Trophoblast cell (in vitro differentiated cells and primary cell): ENCODE data around the gene TFCP2L1. TPM values are rescaled to one million over a fixed set of nuclear protein-coding genes. Genes with fewer than 3 reads are reported as not detected.
A peak's percentile ranks its signal among the peaks of the same experiment; 100 is the strongest.
"Not testable (repeated sequence)": the region's sequence is repeated elsewhere in the genome, so short reads cannot be mapped to it uniquely, and the experiment has no call there.

Experiments
- DNase-seq, 2 donors: peaks; one replicate each; pipeline ENCODE4 v3.0.0-alpha.2; 2016
- H2AFZ ChIP-seq: 2 replicates; pipeline ENCODE4 v1.6.1; 2013; ENCODE audit warnings: low read length, moderate library complexity, mild to moderate bottlenecking; ENCODE audit not compliant: insufficient read depth, poor library complexity
- H2AK5ac ChIP-seq: 2 replicates; pipeline ENCODE4 v1.6.1; 2013; ENCODE audit warnings: mild to moderate bottlenecking, low read length
- H2BK120ac ChIP-seq: 2 replicates; pipeline ENCODE4 v1.6.1; 2013; ENCODE audit warnings: low read length, mild to moderate bottlenecking, moderate library complexity; ENCODE audit not compliant: insufficient read depth, poor library complexity
- H2BK12ac ChIP-seq: 2 replicates; pipeline ENCODE4 v1.6.1; 2013; ENCODE audit warnings: mild to moderate bottlenecking, low read length, moderate library complexity
- H2BK5ac ChIP-seq: 2 replicates; pipeline ENCODE4 v1.6.1; 2013; ENCODE audit warnings: low read length, low read depth, moderate library complexity, mild to moderate bottlenecking; ENCODE audit not compliant: poor library complexity
- H3K14ac ChIP-seq: 2 replicates; pipeline ENCODE4 v1.6.1; 2013; ENCODE audit warnings: mild to moderate bottlenecking, low read length
- H3K18ac ChIP-seq: 2 replicates; pipeline ENCODE4 v1.6.1; 2013; ENCODE audit warnings: mild to moderate bottlenecking, low read length
- H3K23ac ChIP-seq: 2 replicates; pipeline ENCODE4 v1.6.1; 2013; ENCODE audit warnings: low read length
- H3K27ac ChIP-seq: 2 replicates; pipeline ENCODE4 v1.5.1; 2013; ENCODE audit warnings: low read depth, mild to moderate bottlenecking, inconsistent platforms, low read length, moderate library complexity
- H3K27me3 ChIP-seq: 2 replicates; pipeline ENCODE4 v1.6.1; 2013; ENCODE audit warnings: inconsistent platforms, mild to moderate bottlenecking, low read length, moderate library complexity; ENCODE audit not compliant: insufficient read depth
- H3K36me3 ChIP-seq, 2 experiments: 1 replicate in 1 of 2; 2 replicates in 1 of 2; pipeline ENCODE4 v1.6.1; 2013; ENCODE audit warnings: low read length in 2 of 2, mild to moderate bottlenecking in 2 of 2, moderate library complexity in 1 of 2; ENCODE audit not compliant: insufficient read depth in 2 of 2, control insufficient read depth in 1 of 2
- H3K4ac ChIP-seq: 2 replicates; pipeline ENCODE4 v1.6.1; 2013; ENCODE audit warnings: low read depth, mild to moderate bottlenecking, low read length, moderate library complexity
- H3K4me1 ChIP-seq, 2 experiments: 1 replicate in 1 of 2; 2 replicates in 1 of 2; pipeline ENCODE4 v1.6.1; 2013; ENCODE audit warnings: low read length in 2 of 2, mild to moderate bottlenecking in 2 of 2, moderate library complexity in 1 of 2; ENCODE audit not compliant: insufficient read depth in 2 of 2, control insufficient read depth in 1 of 2
- H3K4me2 ChIP-seq: 2 replicates; pipeline ENCODE4 v1.6.1; 2013; ENCODE audit warnings: inconsistent platforms, mild to moderate bottlenecking, low read length, moderate library complexity
- H3K4me3 ChIP-seq: 2 replicates; pipeline ENCODE4 v1.5.1; 2013; ENCODE audit warnings: mild to moderate bottlenecking, low read depth, low read length, inconsistent platforms
- H3K79me1 ChIP-seq: one replicate; pipeline ENCODE4 v1.6.1; 2013; ENCODE audit warnings: low read length
- H3K79me2 ChIP-seq: 2 replicates; pipeline ENCODE4 v1.6.1; 2013; ENCODE audit warnings: low read length, mild to moderate bottlenecking; ENCODE audit not compliant: control insufficient read depth, insufficient read depth, poor library complexity
- H3K9ac ChIP-seq: 2 replicates; pipeline ENCODE4 v1.6.1; 2013; ENCODE audit warnings: mild to moderate bottlenecking, low read length
- H3K9me3 ChIP-seq: 2 replicates; pipeline ENCODE4 v1.6.1; 2013; ENCODE audit warnings: low read depth, mild to moderate bottlenecking, control low read depth, inconsistent platforms, low read length; ENCODE audit not compliant: insufficient read depth
- H4K12ac ChIP-seq: 2 replicates; pipeline ENCODE4 v1.6.1; 2013; ENCODE audit warnings: low read depth, mild to moderate bottlenecking, low read length, moderate library complexity
- H4K8ac ChIP-seq: 2 replicates; pipeline ENCODE4 v1.6.1; 2013; ENCODE audit warnings: low read depth, mild to moderate bottlenecking, low read length, moderate library complexity
- H4K91ac ChIP-seq: one replicate; pipeline ENCODE4 v1.6.1; 2013; ENCODE audit warnings: low read depth, mild to moderate bottlenecking, low read length, moderate library complexity
- WGBS: extraction: QIAGEN DNeasy Blood & Tissue Kit; methylation state at CpG from one replicate; pipeline ENCODE4 v1.1.7; 2013; ENCODE audit warnings: missing lambda C conversion rate; ENCODE audit not compliant: insufficient read length, insufficient coverage; ENCODE audit errors: extremely low coverage; 5-methylcytosine and 5-hydroxymethylcytosine counted together
- polyA plus RNA-seq: library from polyadenylated mRNA; stranded (reverse); fragments of 200-250 nt; gene quantifications from 2 replicates; pipeline ENCODE4 v1.2.3, GENCODE V29; 2013

Gene TFCP2L1, protein sequence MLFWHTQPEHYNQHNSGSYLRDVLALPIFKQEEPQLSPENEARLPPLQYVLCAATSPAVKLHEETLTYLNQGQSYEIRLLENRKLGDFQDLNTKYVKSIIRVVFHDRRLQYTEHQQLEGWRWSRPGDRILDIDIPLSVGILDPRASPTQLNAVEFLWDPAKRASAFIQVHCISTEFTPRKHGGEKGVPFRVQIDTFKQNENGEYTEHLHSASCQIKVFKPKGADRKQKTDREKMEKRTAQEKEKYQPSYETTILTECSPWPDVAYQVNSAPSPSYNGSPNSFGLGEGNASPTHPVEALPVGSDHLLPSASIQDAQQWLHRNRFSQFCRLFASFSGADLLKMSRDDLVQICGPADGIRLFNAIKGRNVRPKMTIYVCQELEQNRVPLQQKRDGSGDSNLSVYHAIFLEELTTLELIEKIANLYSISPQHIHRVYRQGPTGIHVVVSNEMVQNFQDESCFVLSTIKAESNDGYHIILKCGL
- polyA plus RNA-seq, result 5.2 and 5.3 TPM in 2 replicates

DNA sequence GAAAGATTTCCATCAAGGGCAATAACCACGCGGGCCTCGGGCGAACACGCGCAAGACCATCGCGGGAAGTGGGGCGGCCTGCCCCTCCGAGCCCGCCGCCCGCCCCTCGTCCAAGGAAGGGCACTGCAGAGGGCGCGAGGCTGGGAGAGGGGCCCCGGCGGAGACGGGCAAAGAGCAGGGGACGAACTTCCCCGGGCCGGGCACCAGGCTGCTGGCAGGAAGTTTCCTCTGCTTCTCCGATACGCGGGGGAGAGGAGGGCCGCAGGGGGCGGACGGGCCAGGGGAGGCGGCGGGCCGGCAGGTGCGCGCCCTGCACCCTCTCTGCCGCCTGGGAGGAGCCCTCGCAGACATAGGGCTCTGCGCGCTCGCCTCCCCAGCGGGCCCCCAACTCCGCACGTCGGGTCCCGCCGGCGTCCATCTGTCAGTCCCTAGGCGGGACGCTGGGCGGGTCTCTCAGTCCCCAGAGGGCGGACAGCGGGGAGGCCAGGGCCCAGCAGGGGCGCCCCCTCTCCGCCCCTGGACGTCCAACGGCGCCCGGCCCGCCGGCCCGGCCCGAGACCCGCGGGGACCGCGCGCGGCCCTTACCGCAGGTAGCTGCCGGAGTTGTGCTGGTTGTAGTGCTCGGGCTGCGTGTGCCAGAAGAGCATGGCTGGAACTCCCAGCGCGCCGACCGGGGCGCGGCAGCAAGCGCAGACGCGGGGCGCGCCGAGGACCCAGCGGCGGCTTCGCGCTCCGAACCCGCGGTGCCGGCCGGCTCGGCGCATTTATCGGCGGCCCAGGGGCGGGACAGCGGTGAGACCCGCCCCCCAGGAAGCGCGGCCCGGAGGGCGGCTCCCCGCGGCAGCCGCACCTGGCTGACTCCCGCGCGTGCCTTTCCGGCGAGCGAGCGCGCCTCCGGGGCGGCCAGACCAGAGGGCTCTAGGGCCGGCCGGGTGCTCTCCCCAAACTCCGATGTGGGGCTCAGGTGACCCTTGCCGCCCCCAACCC is at the start of gene TFCP2L1:
Gene TFCP2L1 (minus strand): TSS at position 740 of the 987 bp plus-strand sequence. CDS start 93 bp downstream, at position 647.
- H3K79me1 ChIP-seq, result no peaks in the 10 kb centered on the region
- no peaks in the 10 kb centered on the region for H3K36me3 ChIP-seq
- H4K91ac ChIP-seq, result peak within 1 kb of the TSS; percentile 43
- peaks cover 16% of the 10 kb centered on the region for H3K27me3 ChIP-seq
- no CpG with 5 or more reads among the region's 119 CpGs for WGBS
- H2AFZ ChIP-seq, result peak within 1 kb of the TSS; percentile 86
- peak within 1 kb of the TSS; percentile 99 for H3K4me2 ChIP-seq
- H3K9ac ChIP-seq, result peak within 1 kb of the TSS; percentile 48
- no peak within 1 kb of the TSS for H3K4ac ChIP-seq
- peaks cover 4 to 10% of the 10 kb centered on the region in 2 experiments for H3K4me1 ChIP-seq
- H3K9me3 ChIP-seq, result peaks cover 2% of the 10 kb centered on the region
- no peak within 1 kb of the TSS for H3K18ac ChIP-seq
- H3K14ac ChIP-seq, result no peak within 1 kb of the TSS
- no peak within 1 kb of the TSS for H2BK12ac ChIP-seq
- H3K4me3 ChIP-seq, result peak within 1 kb of the TSS; percentile 70
- no peak within 1 kb of the TSS for H3K23ac ChIP-seq
- peak within 1 kb of the TSS; percentile 82 for H4K8ac ChIP-seq
- no peak within 1 kb of the TSS for H2AK5ac ChIP-seq
- peak within 1 kb of the TSS; percentile 59 for H4K12ac ChIP-seq
- no peak within 1 kb of the TSS for H2BK120ac ChIP-seq
- peak in 1 of 2 donors; percentile 49 for DNase-seq
- H3K27ac ChIP-seq, result no peak within 1 kb of the TSS
- H3K79me2 ChIP-seq, result peaks cover 2% of the 10 kb centered on the region
- no peak within 1 kb of the TSS for H2BK5ac ChIP-seq

DNA sequence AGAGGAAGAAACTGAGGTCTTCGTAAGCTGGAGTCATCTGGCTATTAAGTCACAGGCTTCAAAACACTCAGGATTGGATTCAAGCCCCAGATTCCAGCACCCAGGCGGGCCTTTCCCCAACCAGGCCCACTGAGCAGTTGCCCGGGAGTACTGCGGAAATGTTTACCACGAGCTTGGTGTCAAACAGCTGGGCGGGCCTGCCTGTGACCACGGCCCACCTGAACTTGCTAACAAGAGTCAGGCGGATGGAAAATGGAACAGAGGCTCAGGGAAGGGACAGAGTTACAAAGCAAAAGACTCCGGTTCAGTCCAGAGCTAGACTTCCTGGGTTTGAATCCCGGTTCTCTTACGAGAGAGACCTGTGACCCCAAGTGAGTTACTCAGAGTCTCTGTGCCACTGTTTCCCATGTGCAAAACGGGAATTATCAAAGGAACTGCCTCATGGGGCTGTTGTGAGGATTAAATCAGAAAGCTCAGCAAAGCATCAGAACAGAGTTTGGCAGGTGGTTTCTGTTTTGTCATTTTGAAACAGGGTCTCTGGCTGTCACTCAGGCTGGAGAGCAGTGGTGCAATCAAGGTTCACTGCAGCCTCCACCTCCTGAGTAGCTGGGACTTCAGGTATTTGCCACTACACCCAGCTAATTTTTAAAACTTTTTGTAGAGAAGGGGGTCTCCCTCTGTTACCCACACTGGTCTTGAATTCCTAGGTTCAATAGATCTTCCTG is 49.0 kb upstream of the TFCP2L1 start:
- H3K36me3 ChIP-seq, result peaks cover 6 to 9% of the 10 kb centered on the region in 2 experiments
- no peak overlapping the region for H3K4ac ChIP-seq
- no peak overlapping the region for H3K4me3 ChIP-seq
- H3K9ac ChIP-seq, result no peak overlapping the region
- H3K9me3 ChIP-seq, result no peaks in the 10 kb centered on the region
- H2BK5ac ChIP-seq, result no peak overlapping the region
- no peak overlapping the region for H3K4me2 ChIP-seq
- H3K79me1 ChIP-seq, result no peaks in the 10 kb centered on the region
- no peaks in the 10 kb centered on the region for H3K79me2 ChIP-seq
- H3K14ac ChIP-seq, result no peak overlapping the region
- no peak overlapping the region for H3K23ac ChIP-seq
- no peak overlapping the region for H4K12ac ChIP-seq
- no peak overlapping the region for H3K18ac ChIP-seq
- H3K27ac ChIP-seq, result no peak overlapping the region
- no peak overlapping the region for H4K8ac ChIP-seq
- no peaks in the 10 kb centered on the region for H3K4me1 ChIP-seq
- H3K27me3 ChIP-seq, result no peaks in the 10 kb centered on the region
- H2AFZ ChIP-seq, result no peak overlapping the region
- no CpG with 5 or more reads among the region's 12 CpGs for WGBS
- H2AK5ac ChIP-seq, result no peak overlapping the region
- H4K91ac ChIP-seq, result no peak overlapping the region
- no peak overlapping the region for H2BK12ac ChIP-seq
- no peak overlapping the region for H2BK120ac ChIP-seq
- no peak for DNase-seq

DNA sequence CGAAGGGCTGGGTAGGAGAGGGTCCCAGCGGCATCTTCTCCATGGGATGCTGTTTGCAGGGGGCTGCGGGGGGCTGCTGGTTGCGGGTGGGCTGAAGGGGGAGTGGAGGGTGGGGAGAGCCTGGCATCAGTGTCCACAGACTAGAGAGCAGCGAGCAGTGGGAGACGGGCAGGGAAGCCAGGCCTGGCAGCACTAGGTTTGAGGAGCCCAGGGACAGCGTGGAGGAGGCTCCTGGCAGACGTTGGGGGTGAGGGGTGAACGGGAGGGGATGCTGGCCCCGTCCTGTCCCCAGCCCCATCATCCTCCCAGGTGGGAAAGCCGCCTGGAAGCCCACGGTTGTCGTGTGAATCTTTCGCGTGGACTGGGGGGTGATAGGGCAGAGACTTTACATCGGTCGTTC is 48.2 kb upstream of the TFCP2L1 start:
- Histone ChIP-seq H3K9ac (no peak overlapping the region), H2AFZ (no peak overlapping the region), H4K91ac (no peak overlapping the region), H2BK5ac (no peak overlapping the region), H3K23ac (no peak overlapping the region), H3K9me3 (no peaks in the 10 kb centered on the region), H3K18ac (no peak overlapping the region), H2BK12ac (no peak overlapping the region), H3K27ac (no peak overlapping the region), H3K14ac (no peak overlapping the region), H3K4me1 (no peaks in the 10 kb centered on the region), H3K79me1 (no peaks in the 10 kb centered on the region), H3K79me2 (no peaks in the 10 kb centered on the region), H3K27me3 (no peaks in the 10 kb centered on the region), H2AK5ac (no peak overlapping the region), H3K4ac (no peak overlapping the region), H2BK120ac (no peak overlapping the region), H3K36me3 (peaks cover 4% of the 10 kb centered on the region in 2 experiments), H3K4me2 (no peak overlapping the region), H4K12ac (no peak overlapping the region), H4K8ac (no peak overlapping the region), H3K4me3 (peak overlapping the region; percentile 9)
- DNase-seq, result no peak
- WGBS, result no CpG with 5 or more reads among the region's 17 CpGs

DNA sequence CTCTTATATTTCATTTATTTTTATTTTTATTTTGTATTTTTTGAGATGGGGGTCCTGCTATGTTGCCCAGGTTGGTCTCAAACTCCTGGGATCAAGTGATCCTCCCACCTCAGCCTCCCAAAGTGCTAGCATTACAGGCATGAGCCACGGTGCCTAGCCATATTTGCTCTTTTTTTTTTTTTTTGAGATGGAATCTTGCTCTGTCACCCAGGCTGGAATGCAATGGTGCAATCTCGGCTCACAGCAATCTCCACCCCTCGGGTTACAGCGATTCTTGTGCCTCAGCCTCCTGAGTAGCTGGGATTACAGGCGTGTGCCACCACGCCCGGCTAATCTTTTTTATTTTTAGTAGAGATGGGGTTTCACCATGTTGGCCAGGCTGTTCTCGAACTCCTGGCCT is 46.3 kb upstream of the TFCP2L1 start:
- DNase-seq, result peak; percentile 42 to 81
- not testable (repeated sequence) for H3K4me2 ChIP-seq

More for the DNA sequence above, 46.3 kb upstream of the TFCP2L1 start:
- H4K91ac ChIP-seq, H3K27me3 ChIP-seq, H2BK12ac ChIP-seq, H4K8ac ChIP-seq, H3K36me3 ChIP-seq, H3K27ac ChIP-seq, H4K12ac ChIP-seq, H3K18ac ChIP-seq, H2BK120ac ChIP-seq, H3K4ac ChIP-seq, H3K79me1 ChIP-seq, H3K4me3 ChIP-seq, H2AK5ac ChIP-seq, H2BK5ac ChIP-seq, H3K9me3 ChIP-seq, H2AFZ ChIP-seq, H3K14ac ChIP-seq, H3K4me1 ChIP-seq, H3K79me2 ChIP-seq, H3K9ac ChIP-seq, H3K23ac ChIP-seq: not testable (repeated sequence)
- WGBS, result no CpG with 5 or more reads among the region's 8 CpGs
